HG03354 (cell line): ENCODE measurements around the gene GYS2.
A peak's percentile ranks its signal among the peaks of the same experiment; 100 is the strongest.

ENCODE experiments used
- ATAC-seq: cut with Tn5 transposase; IDR thresholded peaks from one replicate; pipeline ENCODE4 v1.9.1; 2021; ENCODE audit warnings: mild to moderate bottlenecking; ENCODE audit not compliant: unreplicated experiment, poor library complexity, severe bottlenecking

Gene GYS2

GRCh38 chr12:21523148-21523547 is 81.5 kb downstream of the GYS2 start:
- ATAC-seq, result no peak

GRCh38 chr12:21521541-21521940 is 83.1 kb downstream of the GYS2 start:
- ATAC-seq, result no peak

- ATAC-seq, result no peak
These were observed 86.2 kb downstream of the GYS2 start for GRCh38 chr12:21518451-21518850.

GRCh38 chr12:21516281-21516680 is 88.4 kb downstream of the GYS2 start:
- no peak for ATAC-seq

- peak; percentile 94 for ATAC-seq
These were observed 94.9 kb downstream of the GYS2 start for GRCh38 chr12:21509768-21510167.

- ATAC-seq, result no peak
These were observed 96.8 kb downstream of the GYS2 start for GRCh38 chr12:21507849-21508248.

- ATAC-seq, result no peak
These were observed 98.8 kb downstream of the GYS2 start for GRCh38 chr12:21505888-21506287.

GRCh38 chr12:21502872-21503271 is 101.8 kb downstream of the GYS2 start:
- no peak for ATAC-seq

- no peak for ATAC-seq
These were observed 102.5 kb downstream of the GYS2 start for GRCh38 chr12:21502164-21502496.

- ATAC-seq, result peak; percentile 98
These were observed 103.1 kb downstream of the GYS2 start, which contains the start of the genes GOLT1B and RECQL for GRCh38 chr12:21501258-21502163. Gene GOLT1B, plus strand, starts transcription at chr12:21501789. Its CDS starts 135 bp downstream, at chr12:21501924. Gene RECQL, minus strand, starts transcription at chr12:21501635. Its CDS starts 2,065 bp downstream, at chr12:21499570.

- no peak for ATAC-seq
These were observed 103.8 kb downstream of the GYS2 start for GRCh38 chr12:21500786-21501257.

- ATAC-seq, result no peak
These were observed 104.9 kb downstream of the GYS2 start for GRCh38 chr12:21499765-21500164.
